AG08396 (cell line): ENCODE results near the gene WDPCP.
A peak's percentile ranks its signal among the peaks of the same experiment; 100 is the strongest.
"Not testable (repeated sequence)": the region's sequence is repeated elsewhere in the genome, so short reads cannot be mapped to it uniquely, and the experiment has no call there.

ENCODE experiments used
- DNase-seq: peaks from one replicate; pipeline ENCODE4 v3.0.0; 2012; ENCODE audit warnings: low spot score, mixed read lengths

The WDPCP gene

DNA sequence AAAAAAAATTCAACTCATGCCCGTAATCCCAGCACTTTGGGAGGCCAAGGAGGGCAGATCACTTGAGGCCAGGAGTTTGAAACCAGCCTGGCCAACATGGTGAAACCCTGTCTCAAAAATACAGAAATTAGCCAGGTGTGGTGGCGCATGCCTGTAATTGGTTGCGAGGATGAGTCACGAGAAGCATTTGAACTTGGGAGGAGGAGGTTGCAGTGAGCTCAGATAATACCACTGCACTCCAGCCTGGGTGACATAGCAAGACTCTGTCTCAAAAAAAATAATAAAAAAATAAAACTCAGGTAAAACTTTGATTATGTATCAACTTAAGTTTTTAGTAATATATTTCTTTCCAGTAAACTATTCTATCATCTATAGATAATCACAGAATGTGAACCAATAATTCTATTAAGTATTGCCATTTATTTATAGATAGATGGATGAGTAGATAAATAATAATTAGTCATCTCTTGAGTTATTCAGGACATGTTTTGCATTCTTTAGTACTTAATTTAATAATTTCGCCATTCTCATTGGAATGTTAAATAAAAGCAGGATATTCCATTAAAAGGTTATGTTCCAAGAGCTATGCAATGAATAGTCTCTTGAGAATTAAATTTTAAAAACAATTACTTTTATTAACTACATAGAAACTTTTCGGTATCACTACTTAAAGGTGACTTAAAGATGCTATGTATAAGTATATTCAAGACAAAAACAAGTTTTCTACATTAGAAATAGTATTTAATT, 48.7 kb downstream of the WDPCP start:
- DNase-seq, result no peak

DNA sequence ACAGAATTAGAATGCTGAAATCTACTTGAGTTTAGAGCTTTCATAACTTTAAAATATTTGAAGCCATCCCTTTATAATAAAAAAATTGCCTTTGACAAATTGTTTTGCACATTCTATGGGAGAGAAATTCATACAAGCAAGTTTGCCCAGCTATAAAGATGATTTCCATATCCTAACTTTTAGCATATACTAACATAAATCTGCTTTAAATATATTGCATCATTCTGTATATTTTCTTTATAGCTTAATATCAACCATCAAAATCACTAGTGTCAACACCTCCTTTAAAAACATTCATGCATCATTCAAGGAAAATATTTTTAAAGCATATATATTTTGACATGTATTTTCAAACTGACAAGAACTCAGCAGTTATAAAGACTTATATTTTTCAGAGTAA, 49.9 kb downstream of the WDPCP start:
- no peak for DNase-seq

DNA sequence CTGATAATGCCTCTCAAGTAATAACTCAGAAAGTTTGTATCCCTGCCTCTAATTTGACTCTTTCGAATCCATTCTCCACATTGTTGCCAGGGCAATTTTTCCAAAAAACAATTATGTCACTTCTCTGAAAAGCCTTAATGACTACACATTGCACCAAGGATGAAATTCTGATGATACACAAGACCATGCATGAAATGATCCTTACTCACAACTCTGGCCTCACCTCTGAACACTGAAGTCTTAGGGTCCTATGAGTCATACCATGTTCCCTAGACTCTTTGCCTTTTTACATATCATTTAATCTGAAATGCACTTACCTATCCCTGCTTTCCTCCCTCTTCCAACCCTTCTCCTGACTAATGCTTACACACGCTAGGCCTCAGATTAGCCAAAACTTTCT, 51.0 kb downstream of the WDPCP start:
- no peak for DNase-seq

DNA sequence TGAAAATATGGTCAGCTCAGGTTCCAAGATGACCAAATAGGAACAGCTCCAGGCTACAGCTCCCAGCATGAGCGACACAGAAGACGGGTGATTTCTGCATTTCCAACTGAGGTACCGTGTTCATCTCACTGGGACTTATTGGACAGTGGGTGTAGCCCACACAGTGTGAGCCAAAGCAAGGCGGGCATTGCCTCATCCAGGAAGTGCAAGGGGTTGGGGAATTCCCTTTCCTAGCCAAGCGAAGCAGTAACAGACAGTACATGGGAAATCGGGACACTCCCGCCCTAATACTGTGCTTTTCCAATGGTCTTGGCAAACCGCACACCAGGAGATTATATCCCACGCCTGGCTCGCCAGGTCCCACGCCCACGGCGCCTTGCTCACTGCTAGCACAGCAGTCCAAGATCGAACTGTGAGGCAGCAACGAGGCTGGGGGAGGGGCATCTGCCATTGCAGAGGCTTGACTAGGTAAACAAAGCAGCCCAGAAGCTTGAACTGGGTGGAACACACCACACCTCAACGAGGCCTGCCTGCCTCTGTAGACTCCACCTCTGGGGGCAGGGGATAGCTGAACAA, 57.5 kb downstream of the WDPCP start:
- DNase-seq, result no peak

DNA sequence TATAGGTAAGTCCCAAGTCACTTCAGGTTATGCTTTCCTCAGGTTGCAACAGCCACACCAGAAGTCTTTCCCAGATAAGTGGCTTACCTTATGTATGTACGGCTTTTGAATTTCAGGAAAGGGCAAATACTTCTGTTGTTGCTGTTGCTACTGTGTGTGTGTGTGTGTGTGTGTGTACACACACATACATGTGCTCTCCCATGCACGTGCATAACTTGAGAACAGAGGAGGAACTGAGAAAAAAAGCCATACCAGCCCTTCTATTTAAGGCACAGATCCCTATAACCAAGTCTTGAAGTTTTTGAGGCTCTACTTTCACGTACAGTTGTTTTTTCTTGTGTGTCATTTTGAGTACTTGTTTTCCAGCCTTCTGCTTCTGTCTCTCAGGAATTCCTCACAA, 62.4 kb downstream of the WDPCP start:
- DNase-seq, result no peak

DNA sequence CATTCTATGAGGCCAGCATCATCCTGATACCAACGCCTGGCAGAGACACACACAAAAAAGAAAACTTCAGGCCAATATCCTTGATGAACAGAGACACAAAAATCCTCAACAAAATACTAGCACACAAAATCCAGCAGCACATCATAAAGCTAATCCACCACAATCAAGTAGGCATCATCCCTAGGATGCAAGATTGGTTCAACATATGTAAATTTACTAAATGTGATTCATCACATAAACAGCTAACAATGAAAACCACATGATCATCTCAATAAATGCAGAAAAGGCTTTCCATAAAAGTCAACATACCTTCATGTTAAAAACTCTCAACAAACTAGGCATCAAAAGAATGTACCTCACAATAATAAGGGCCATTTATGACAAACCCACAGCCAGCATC, 65.3 kb downstream of the WDPCP start:
- DNase-seq, result no peak

DNA sequence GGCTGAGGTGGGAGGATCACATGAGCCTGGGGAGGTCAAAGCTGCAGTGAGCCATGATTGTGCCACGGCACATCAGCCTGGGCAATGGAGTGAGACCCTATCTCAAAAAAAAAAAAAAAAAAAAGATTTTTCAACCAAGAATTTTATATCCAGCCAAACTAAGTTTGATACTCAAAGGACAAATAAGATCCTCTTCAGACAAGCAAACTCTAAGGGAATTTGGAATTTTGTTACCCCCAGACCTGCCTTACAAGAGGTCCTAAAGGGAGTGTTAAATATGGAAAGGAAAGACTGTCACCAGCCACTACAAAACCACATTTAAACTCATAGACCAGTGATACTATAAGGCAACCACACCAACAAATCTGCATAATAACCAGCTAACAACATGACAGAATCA, 67.5 kb downstream of the WDPCP start:
- no peak for DNase-seq

DNA sequence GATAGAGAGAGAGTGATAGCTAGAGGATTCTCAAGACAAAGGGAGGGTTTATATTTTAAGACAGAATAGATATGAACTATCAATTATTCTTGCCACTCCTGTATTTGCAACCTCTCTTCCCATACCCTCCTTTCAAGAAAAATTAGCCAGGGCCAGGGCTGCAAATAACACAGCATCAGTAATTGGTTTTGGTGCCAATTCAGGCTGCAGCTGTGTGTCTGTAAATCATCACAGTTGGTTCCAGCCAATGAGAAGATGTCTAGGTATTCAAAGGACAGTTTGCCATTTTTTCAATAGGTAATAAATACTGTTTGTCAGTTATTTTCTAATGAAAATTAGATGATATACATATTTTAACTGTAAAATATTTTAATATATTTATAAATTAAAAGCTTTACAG, 73.5 kb downstream of the WDPCP start:
- no peak for DNase-seq

DNA sequence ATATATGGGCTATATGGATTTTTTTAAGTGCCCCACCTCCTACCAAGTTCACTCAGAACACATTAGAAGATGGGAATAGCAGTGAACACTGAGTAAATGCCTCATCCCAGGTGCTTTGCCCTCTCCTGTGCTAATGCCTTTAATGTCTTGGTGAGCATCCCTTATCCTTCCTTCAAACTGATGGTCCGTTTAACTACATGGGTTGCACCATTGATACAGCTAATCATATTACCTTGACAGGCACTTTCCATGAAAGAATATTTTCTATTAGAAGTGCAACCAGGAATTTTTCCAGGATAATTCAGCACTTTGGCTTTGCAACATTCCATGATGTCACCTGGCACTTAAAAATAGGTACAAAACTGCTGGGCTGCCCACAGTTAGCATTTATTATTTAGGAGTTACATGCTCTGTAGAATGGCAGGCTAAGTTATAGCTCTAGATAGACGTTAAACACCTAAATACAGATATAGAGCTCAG, 74.0 kb downstream of the WDPCP start:
- no peak for DNase-seq

DNA sequence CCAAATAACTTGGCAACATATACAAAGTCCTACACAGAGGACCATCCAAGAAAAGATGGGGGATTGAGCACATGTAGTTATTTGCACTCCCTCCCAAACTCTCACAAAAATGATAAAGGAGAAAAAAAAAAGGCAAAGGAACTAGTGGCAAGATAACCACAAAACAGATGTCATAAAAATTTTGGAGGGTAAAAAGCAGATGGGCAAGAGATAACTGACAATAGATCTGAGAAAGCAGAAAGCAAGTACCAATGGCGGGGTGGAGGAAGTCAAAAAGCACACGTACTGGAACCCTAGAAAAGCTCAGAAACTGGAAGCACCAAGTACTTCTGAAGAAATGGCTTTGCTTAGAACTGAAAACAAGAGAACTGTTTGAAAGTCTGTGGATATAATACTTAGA, 82.0 kb downstream of the WDPCP start:
- DNase-seq, result no peak

DNA sequence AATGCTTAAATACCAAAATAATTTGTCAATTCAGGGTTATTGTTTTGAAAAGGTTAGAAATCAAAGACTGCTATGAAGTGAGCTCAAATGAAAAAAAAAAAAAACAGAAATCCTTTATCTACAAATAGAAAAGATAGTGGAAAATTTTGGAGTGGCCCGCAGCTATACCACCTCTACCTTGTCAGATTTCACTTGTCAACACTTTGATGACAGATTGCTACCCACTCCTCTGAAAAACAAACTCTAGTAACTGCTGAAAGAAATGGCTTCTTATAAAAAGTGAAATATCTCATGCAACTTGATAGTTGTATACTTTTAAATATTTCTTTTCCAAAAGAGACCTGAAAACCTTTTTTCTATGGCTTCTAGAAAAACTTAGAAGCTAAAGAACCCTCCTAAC, 84.5 kb downstream of the WDPCP start:
- no peak for DNase-seq

DNA sequence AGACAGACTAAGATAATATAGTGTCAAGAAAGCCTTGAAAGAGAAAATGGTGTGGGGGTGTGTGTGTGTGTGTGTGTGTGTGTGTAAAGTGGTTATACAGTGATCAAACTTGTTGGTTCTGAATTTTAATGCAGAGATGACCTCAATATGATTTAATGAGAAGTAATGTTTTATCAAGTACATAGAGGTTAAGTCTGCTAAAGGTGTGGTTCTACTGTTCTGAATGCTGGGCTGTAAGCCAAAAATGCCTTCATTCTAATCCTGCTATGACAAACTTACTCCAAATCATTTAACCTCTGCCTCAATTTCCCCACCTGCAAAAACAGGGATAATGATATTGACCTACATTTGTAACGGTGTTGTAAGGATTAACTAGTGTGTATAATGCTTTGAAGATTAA, 87.9 kb downstream of the WDPCP start:
- DNase-seq, result no peak

DNA sequence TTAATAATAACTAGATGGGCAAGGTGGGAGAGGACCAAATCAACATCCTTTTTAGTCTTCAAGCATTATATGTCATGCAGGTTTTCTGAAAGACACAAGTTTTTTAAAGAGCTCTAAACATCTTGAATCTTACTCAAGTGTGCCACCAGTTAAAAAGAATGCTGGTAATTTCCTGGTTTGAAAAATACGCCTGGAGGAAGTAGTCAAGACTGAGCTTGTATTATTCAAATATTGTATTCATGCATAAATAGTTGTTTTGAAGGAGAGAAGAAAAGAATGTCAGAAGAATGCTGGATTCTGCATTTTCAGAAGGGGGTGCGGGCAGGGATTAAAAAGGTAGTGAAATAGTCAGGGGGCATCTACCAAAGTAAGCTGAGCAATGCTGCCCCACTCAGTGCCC, 90.7 kb downstream of the WDPCP start:
- no peak for DNase-seq

DNA sequence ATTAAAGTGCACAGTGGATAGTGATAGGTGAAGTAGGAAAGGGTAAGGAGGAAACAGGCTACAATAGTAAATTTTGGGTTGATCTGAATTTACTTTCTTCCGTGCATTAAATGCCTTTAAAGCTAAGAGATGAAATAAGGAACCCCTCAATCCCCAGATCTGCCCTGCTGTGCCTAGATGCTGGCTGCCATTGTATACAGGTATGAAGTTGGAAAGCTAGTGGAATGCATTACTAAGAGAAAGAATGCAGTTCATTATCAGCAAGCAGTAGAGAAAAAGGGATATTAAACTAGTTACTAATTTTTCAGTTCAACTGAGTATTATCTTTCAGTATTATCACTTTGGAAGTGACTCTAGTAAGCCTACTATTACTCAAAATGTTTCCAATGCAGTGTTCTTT, 93.3 kb downstream of the WDPCP start:
- no peak for DNase-seq

DNA sequence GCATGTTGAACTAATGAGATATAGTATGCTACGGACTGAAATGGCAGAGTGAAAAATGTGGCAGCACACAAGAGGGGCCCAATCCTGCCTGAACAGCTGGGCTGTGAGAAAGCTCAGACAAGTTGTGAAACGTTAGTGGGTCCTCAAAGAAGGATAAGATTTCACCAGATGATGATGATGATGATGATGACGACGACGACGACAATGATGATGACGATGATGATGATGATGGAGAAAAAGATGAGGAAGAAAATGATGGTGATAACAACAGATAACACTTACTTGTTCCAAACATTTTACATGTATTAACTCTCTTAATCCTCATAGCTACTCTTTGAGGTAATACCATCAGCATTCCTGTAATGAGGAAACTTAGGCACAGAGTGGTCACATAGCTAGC, 94.2 kb downstream of the WDPCP start:
- no peak for DNase-seq

DNA sequence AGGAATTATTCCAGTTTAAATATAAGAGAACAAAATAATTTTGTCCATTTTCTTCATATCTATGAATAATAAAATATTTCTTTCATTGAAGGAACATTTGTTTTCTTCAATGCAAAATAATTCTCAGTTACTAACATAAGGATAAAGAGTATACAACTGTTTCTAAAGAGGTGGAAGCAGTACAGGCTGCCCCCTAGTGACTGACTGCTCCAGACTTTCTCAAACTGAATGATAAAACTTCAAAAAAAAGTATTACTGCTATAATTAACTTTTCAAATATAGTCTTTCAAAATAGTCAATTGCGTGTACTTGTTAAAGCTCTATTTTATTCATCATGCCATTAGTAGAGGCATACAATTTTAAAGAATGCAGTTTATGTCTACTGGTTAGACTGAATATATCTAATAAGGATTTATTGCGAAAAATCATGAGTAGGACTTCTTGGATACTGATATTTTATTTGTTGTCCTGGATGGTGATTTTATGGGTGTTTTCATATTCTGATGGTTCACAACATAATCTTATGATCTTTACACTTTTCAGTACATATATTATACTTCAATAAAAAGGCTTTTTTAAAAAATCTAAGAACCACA, 100.1 kb downstream of the WDPCP start:
- DNase-seq, result peak; percentile 28

DNA sequence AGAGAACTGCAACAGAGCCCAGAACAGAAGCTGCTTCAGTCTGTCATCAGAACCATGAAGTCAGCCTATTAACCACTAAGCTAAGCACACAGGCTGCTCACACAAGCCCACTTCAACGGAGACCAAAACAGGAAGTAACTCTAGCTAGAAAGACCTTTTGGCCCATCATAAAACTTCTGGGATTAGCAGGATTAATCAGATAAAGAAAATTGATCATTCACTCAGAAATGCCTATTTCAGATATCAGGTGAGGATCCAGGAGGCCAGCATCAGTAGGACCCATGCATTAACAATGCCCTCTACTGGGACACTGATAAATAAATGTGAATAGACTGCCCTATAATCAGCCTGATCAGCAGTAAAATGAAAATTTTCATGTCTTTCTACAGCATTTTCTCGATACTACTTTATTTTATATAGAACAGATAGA, 101.4 kb downstream of the WDPCP start:
- no peak for DNase-seq

DNA sequence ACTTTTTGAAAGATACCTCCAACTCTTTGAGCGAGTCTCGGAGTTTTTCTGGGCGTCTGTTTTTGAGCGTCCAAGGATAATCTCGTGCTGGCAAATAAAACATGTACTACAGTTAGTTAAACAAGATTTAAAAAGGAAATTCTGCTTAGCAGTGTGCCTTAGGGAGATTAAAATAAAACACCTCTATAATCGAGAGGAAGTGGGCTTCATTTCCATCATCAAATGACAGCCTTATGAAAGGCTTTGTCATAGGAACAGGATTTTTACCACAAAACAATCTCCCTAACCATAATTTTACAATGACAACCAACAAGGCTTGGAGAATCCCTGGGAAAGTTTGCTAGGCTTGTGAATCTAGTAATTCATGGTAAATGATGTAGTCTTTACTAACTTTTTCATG, 103.4 kb downstream of the WDPCP start:
- no peak for DNase-seq

DNA sequence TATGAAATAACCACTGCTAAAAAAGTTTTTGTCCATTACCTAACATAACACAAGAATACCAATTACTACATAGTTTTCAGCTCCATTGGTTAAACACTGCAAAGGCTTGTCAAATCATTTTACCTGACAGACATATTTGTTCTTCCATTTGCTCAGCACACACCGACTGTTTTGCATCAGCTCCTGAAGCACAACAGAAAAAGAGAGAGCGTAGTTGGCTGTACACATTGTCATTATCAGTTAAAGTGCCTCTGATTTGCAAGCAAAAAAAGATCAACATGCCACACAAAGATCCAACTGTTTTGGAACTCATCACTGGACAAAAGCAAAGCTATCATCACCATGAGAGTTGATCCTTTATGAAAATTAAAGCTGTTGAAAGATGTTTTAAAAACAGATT, 103.8 kb downstream of the WDPCP start:
- no peak for DNase-seq

DNA sequence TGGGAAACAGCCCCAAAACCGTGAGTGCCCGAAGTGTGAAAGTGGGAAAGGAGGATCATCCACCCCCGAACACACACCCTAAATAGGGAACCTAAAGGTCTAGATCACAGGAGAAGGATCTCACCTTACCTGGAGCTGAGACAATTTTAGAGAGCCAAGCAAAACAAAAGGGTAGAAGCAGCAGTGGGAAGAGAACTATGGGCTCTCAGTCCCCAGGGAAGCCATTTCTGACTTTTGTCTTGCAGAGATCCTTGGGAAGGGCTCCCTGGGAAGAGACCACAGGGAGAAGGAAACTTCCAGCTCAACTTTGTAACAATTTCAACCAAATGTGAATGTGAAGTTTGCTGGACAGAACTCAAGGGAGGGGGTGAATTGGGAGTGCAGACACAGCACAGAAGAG, 110.6 kb downstream of the WDPCP start:
- DNase-seq, result no peak

DNA sequence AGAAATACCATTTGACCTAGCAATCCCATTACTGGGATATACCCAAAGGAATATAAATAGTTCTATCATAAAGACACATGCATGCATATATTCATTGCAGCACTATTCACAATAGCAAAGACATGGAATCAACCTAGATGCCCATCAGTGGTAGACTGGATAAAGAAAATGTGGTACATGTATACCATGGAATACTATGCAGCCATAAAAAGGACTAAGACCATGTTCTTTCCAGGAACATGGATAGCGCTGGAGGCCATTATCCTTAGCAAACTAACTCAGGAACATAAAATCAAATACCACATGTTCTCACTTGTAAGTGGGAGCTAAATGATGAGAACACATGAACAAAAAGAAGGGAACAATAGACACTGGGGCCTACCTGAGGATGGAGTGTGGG, 119.0 kb downstream of the WDPCP start:
- not testable (repeated sequence) for DNase-seq

DNA sequence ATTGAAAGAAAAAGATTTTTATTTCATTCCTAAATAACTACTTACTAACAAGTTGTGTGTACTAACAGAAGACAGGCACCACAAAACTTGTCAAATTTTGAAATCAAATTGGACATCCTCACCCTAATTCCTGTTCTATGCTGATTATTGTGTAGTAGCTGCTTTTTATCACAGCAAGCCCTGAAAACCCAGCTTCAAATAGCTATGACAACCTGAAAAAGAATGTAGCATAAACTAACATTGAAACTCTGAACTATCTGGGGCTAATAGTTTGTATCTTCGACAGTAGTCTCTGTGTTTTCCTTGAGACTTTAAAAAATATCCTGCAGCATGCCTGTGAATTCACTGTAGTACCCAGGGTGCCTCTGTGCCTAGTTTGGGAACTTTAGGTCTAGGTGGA, 122.6 kb downstream of the WDPCP start:
- DNase-seq, result peak; percentile 11

DNA sequence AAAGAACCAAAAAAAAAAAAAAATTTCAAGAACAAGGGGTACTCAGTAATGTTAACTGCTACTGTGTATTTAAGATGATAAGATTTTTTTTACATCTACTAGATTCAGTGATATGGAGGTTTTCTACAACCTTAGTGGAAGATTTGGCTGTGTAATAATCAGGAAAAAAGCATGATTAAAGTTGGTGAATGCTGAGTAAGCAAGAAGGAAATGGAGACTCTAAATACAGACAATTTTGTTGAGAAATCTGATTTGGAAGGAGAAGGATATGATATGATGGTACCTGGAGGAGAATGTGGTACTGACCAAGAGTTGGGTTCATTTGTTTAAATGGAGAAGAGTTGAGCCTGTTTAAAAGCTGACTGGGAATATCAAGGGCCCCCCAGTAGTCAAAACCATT, 125.1 kb downstream of the WDPCP start:
- no peak for DNase-seq

DNA sequence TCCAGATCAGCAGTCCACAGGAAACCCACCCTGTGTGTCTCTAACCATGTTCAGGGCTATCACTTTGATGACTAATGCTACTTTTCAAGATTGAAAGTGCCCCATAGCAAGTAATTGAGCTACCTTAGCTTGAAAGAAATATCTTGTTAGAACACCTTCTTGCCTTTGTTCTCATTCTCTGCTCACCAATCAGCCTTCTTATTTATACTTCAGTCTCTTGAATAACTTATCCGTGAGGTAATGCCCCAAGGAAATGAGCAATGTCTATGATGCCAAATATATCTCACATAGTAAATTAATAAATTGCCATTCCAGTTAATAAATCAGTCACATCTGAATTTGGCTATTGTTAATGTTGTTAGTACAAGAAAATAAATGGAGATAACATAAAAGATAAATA, 141.6 kb downstream of the WDPCP start:
- no peak for DNase-seq
